HG03280 (cell line): ENCODE data around the gene ZBTB9.

Experiments used
- ATAC-seq: cut with Tn5 transposase; IDR thresholded peaks from one replicate; pipeline ENCODE4 v1.9.1; 2021; ENCODE audit warnings: mild to moderate bottlenecking, moderate library complexity; ENCODE audit not compliant: unreplicated experiment

The ZBTB9 gene

GRCh38 chr6:33454009-33454946 is at the start of gene ZBTB9:
ZBTB9 (plus strand) TSS chr6:33454576; CDS start chr6:33455101, 525 bp downstream.
- ATAC-seq = peak; percentile 97

GRCh38 chr6:33404884-33405283 is 49.5 kb upstream of the ZBTB9 start:
- no peak for ATAC-seq

GRCh38 chr6:33405386-33405940 is 48.9 kb upstream of the ZBTB9 start:
- ATAC-seq = no peak

GRCh38 chr6:33406126-33406525 is 48.2 kb upstream of the ZBTB9 start:
- ATAC-seq = no peak

- no peak for ATAC-seq
Measured at GRCh38 chr6:33407132-33407718, 47.2 kb upstream of the ZBTB9 start.

GRCh38 chr6:33410050-33410710 is 44.2 kb upstream of the ZBTB9 start:
- peak; percentile 82 for ATAC-seq

- peak; percentile 29 for ATAC-seq
Measured at GRCh38 chr6:33410711-33411631, 43.4 kb upstream of the ZBTB9 start, which contains the start of gene PHF1. PHF1 (plus strand) TSS chr6:33411014; CDS start chr6:33412264, 1,250 bp downstream.

GRCh38 chr6:33411632-33412005 is 42.8 kb upstream of the ZBTB9 start:
- no peak for ATAC-seq

- ATAC-seq = no peak
Measured at GRCh38 chr6:33412140-33413009, 42.0 kb upstream of the ZBTB9 start.

- ATAC-seq = no peak
Measured at GRCh38 chr6:33413241-33414120, 40.9 kb upstream of the ZBTB9 start.

- no peak for ATAC-seq
Measured at GRCh38 chr6:33414592-33415271, 39.6 kb upstream of the ZBTB9 start.

- ATAC-seq = no peak
Measured at GRCh38 chr6:33415831-33416230, 38.5 kb upstream of the ZBTB9 start.

GRCh38 chr6:33416386-33417127 is 37.8 kb upstream of the ZBTB9 start:
- ATAC-seq = no peak

- ATAC-seq = no peak
Measured at GRCh38 chr6:33417128-33417902, 37.1 kb upstream of the ZBTB9 start.

GRCh38 chr6:33417903-33418689 is 36.3 kb upstream of the ZBTB9 start, which contains the start of gene CUTA:
CUTA (minus strand) TSS chr6:33418107; CDS start chr6:33418000, 107 bp downstream.
- peak; percentile 87 for ATAC-seq
